Upper lobe of left lung (tissue), 6 donors: Measurements from ENCODE around the gene CYSRT1. TPM values are rescaled to one million over a fixed set of nuclear protein-coding genes. Genes with fewer than 3 reads are reported as not detected.

ENCODE experiments used
- ATAC-seq, 2 donors: fragments of 200-7000 bp; cut with Tn5 transposase; one replicate each; pipeline ENCODE4 v1.9.1; 2022; ENCODE audit warnings: mild to moderate bottlenecking in 2 of 2, moderate library complexity in 2 of 2; ENCODE audit not compliant: low FRiP score in 2 of 2
- DNase-seq, 2 donors: peaks; one replicate each; pipeline ENCODE4 v3.0.0-alpha.2; 2019 to 2020
- H3K27ac ChIP-seq, 4 donors: fragments of 200-600 bp; sonication (generic); one replicate each; pipeline ENCODE4 v1.5.1; 2016 to 2019
- H3K27me3 ChIP-seq, 4 donors: fragments of 200-600 bp; sonication (generic); one replicate each; pipeline ENCODE4 v1.5.1; 2017 to 2019
- H3K36me3 ChIP-seq, 4 donors: fragments of 200-600 bp; sonication (generic); one replicate each; pipeline ENCODE4 v1.5.1; 2016 to 2019
- H3K4me1 ChIP-seq, 4 donors: fragments of 200-600 bp; sonication (generic); one replicate each; pipeline ENCODE4 v1.5.1; 2018 to 2019
- H3K4me3 ChIP-seq, 4 donors: fragments of 200-600 bp; sonication (generic); one replicate each; pipeline ENCODE4 v1.5.1; 2017 to 2019; ENCODE audit warnings: mild to moderate bottlenecking in 2 of 4, moderate library complexity in 1 of 4
- H3K9me3 ChIP-seq, 4 donors: fragments of 200-600 bp; sonication (generic); one replicate each; pipeline ENCODE4 v1.5.1; 2018 to 2019
- CTCF ChIP-seq, 6 experiments: fragments of 450-650 bp in 4 of 6; fragments of 200-600 bp in 2 of 6; sonication (generic) in 2 of 6; IDR thresholded peaks; one replicate each; pipeline ENCODE4 v1.5.1; 2016 to 2019; ENCODE audit warnings: antibody characterized with exemption in 6 of 6
- EP300 ChIP-seq, 4 donors: sonication (generic); formaldehyde crosslinking; IDR thresholded peaks; one replicate each; pipeline ENCODE4 v1.5.1; 2017; ENCODE audit warnings: antibody characterized with exemption in 4 of 4, control low read depth in 2 of 4
- POLR2A ChIP-seq, 4 donors: fragments of 450-650 bp; IDR thresholded peaks; one replicate each; pipeline ENCODE4 v1.5.1; 2016 to 2017; ENCODE audit warnings: antibody characterized with exemption in 4 of 4, mild to moderate bottlenecking in 2 of 4
- POLR2AphosphoS5 ChIP-seq, 2 donors: sonication (generic); formaldehyde crosslinking; IDR thresholded peaks; one replicate each; pipeline ENCODE4 v1.5.1; 2017; ENCODE audit warnings: antibody characterized with exemption in 2 of 2
- WGBS, 2 donors: methylation state at CpG; one replicate each; pipeline ENCODE4 v1.1.5; 2017 to 2018; 5-methylcytosine and 5-hydroxymethylcytosine counted together
- total RNA-seq, 6 donors: library from RNA; depleted of rRNA in 4 of 6; stranded (reverse); fragments of >200 nt in 4 of 6; gene quantifications; one replicate each; pipeline versions ENCODE4 v1.1.0 to v1.2.1, GENCODE V29; 2016 to 2021
- donor health status: DM: no; HTN: no; CAD: no; lungs with moderate emphysema.
- donor health status: DM: no; HTN: yes; CAD: no; lungs with severe emphysema.

The CYSRT1 gene
- total RNA-seq, 6 donors from 2014 or later: 0.20 to 2.0 (median 0.97) TPM; not detected in 1

DNA sequence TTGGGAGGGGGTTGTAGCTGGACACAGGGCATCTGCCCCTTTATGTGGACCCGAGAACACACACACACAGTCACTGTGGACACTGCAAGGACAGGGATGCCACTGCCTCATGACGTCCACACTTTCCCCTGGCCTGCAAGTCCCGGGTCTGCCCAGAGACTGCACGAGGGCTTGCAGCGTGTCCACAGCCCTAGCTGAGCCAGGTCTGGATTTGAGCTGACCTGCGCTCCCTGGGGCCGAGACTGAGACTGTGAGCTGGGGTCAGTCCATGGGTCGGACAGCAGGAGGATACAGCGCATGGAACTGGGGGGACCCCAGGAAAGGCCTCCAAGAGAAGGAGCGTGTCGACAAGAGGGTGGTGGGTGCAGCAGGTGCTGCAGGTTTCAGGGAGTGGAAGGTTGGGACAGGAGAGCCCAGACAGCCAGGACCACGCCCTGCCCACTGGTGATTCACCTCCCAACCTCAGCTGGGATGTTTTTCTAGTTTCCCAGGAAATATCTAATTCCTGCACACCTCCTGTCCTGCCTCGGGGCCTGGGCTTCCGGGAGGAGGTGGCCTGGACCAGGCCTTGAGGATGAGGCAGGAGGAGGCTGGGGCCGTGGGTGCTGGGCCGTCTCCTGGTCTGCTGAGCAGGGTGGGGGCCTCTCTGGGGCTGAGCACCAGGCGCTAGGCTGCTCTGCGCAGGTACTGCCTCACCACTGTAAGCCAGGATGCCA is 1.5 kb downstream of the CYSRT1 start:
- peak overlapping the region; percentile 66 to 85 (median 72) for H3K27ac ChIP-seq
- no peaks in the 10 kb centered on the region for H3K36me3 ChIP-seq
- peak in 1 of 2 donors; percentile 23 for ATAC-seq
- DNase-seq: peak in 1 of 2 donors; percentile 51
- no peaks in the 10 kb centered on the region for H3K9me3 ChIP-seq
- no peak overlapping the region for H3K4me3 ChIP-seq
- no peak for TF ChIP-seq CTCF (IDR thresholded peaks at IDR 0.05)
- no peak for TF ChIP-seq POLR2AphosphoS5 (IDR thresholded peaks at IDR 0.05)
- TF ChIP-seq POLR2A (IDR thresholded peaks at IDR 0.05): no peak
- TF ChIP-seq EP300 (IDR thresholded peaks at IDR 0.05): no peak
- WGBS, 2 donors: 71 to 74% methylated on average over 12 to 16 of the region's 18 CpGs
- peaks cover 19 to 54% (median 40%) of the 10 kb centered on the region in 4 donors for H3K4me1 ChIP-seq
- peaks cover 0 to 22% (median 1%) of the 10 kb centered on the region in 4 donors for H3K27me3 ChIP-seq

DNA sequence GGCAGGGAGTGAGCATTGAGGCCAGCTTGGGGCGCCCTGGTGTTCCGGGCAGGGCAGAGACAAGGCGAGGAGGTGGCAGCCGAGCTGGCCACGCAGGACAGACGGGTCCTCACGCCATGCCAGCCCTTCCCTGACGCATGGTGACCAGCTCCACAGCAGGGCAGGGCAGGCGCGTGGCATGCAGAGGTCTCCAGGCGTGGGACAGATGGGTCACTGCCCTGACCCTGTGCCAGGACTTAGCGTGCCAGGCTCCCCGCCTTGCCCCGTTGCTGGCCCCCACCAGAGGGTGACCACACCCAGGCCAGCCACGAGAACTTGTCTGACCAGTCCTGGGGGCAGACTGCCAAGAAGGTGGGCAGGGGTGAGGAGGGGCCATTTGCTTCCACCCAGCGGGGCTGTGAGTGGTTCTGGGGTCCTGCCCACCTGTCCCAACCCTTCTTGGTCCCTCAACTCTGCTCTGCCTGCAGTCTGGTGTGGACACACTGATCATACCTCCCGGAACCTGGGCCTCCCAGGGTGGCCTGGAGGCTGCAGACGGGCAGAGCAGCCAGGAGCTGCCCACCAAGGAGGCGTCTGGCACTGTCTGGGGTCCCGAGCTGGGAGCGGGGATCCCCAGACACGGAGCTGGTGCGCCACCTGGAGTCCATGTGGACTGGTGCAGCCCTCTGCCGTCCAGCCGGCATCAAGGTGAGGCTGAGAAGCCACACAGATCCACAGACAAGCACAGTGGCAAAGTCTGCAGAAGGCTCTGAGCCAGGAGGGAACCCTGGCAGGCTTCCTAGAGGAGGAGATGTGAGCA is 2.3 kb downstream of the CYSRT1 start, which contains the start of gene RNF224:
Gene RNF224 (plus strand): TSS at position 449 of the 799 bp plus-strand sequence. CDS start 834 bp downstream, outside the sequence.
- Histone ChIP-seq H3K4me3 (no peak within 1 kb of the TSS), H3K36me3 (no peaks in the 10 kb centered on the region), H3K27ac (peak within 1 kb of the TSS; percentile 66 to 85 (median 72)), H3K9me3 (no peaks in the 10 kb centered on the region), H3K4me1 (peaks cover 16 to 49% (median 37%) of the 10 kb centered on the region in 4 donors), H3K27me3 (peaks cover 0 to 24% (median 1%) of the 10 kb centered on the region in 4 donors)
- peak; percentile 59 to 84 for ATAC-seq
- DNase-seq: peak; percentile 89 to 92
- WGBS, 2 donors: 20 to 35% methylated on average over 6 to 24 of the region's 25 CpGs
- peak; percentile 52 to 61 for TF ChIP-seq POLR2AphosphoS5 (IDR thresholded peaks at IDR 0.05)
- TF ChIP-seq CTCF (IDR thresholded peaks at IDR 0.05): peak; percentile 91 to 98 (median 96)
- peak in 1 of 4 donors; percentile 57 for TF ChIP-seq POLR2A (IDR thresholded peaks at IDR 0.05)
- peak in 1 of 4 donors; percentile 58 for TF ChIP-seq EP300 (IDR thresholded peaks at IDR 0.05)

- ATAC-seq (no peak), DNase-seq (peak in 1 of 2 donors; percentile 76)
- Histone ChIP-seq H3K4me3 (no peak overlapping the region), H3K36me3 (no peaks in the 10 kb centered on the region), H3K27me3 (peaks cover 0 to 24% (median 1%) of the 10 kb centered on the region in 4 donors), H3K4me1 (peaks cover 9 to 41% (median 30%) of the 10 kb centered on the region in 4 donors), H3K27ac (peak overlapping the region in 1 of 4 donors; percentile 85), H3K9me3 (no peaks in the 10 kb centered on the region)
- WGBS, 2 donors: 25 to 28% methylated on average over 6 to 11 of the region's 18 CpGs
- no peak for TF ChIP-seq POLR2A (IDR thresholded peaks at IDR 0.05)
- TF ChIP-seq POLR2AphosphoS5 (IDR thresholded peaks at IDR 0.05): no peak
- no peak for TF ChIP-seq EP300 (IDR thresholded peaks at IDR 0.05)
- no peak for TF ChIP-seq CTCF (IDR thresholded peaks at IDR 0.05)
Measured at GRCh38 chr9:137227853-137228505, 3.0 kb downstream of the CYSRT1 start.

GRCh38 chr9:137228506-137228967 is 3.6 kb downstream of the CYSRT1 start:
- Histone ChIP-seq H3K4me1 (peaks cover 8 to 39% (median 28%) of the 10 kb centered on the region in 4 donors), H3K9me3 (no peaks in the 10 kb centered on the region), H3K36me3 (no peaks in the 10 kb centered on the region), H3K4me3 (no peak overlapping the region), H3K27ac (no peak overlapping the region), H3K27me3 (peaks cover 0 to 27% (median 1%) of the 10 kb centered on the region in 4 donors)
- WGBS, 2 donors: 52% methylated on average over 28 of the region's 29 CpGs; no CpG with 5 or more reads in 1 of the 2 donors
- TF ChIP-seq POLR2A (IDR thresholded peaks at IDR 0.05): no peak
- TF ChIP-seq EP300 (IDR thresholded peaks at IDR 0.05): no peak
- TF ChIP-seq POLR2AphosphoS5 (IDR thresholded peaks at IDR 0.05): no peak
- no peak for TF ChIP-seq CTCF (IDR thresholded peaks at IDR 0.05)
- no peak for ATAC-seq
- peak in 1 of 2 donors; percentile 83 for DNase-seq
